ENCODE data around the gene FGF11. TPM values are rescaled to one million over a fixed set of nuclear protein-coding genes. Genes with fewer than 3 reads are reported as not detected.

Gene FGF11
- total and polyA plus RNA-seq, 2 of the 13 experiments (the other 11 are each of a cell fraction or from before 2014, with no cell fraction given) = 0.20 to 7.6 TPM

GRCh38 chr17:7444682-7445618 lies 5.6 kb downstream of the FGF11 start, which contains the start of gene CHRNB1 (continued):
- TF ChIP-seq ZNF142 (CRISPR knock-in tag; IDR thresholded peaks at IDR 0.05) = no peak
- TF ChIP-seq HHEX (CRISPR knock-in tag; IDR thresholded peaks at IDR 0.05) = no peak
- no peak for TF ChIP-seq ZNF207 (IDR thresholded peaks at IDR 0.05; ENCODE audit: borderline replicate concordance)
- no peak for TF ChIP-seq THYN1 (CRISPR knock-in tag; IDR thresholded peaks at IDR 0.05; ENCODE audit: borderline replicate concordance, low read depth)
- peak; percentile 78 for TF ChIP-seq RXRA (CRISPR knock-in tag; IDR thresholded peaks at IDR 0.05)
- TF ChIP-seq ZSCAN25 (CRISPR knock-in tag; IDR thresholded peaks at IDR 0.05) = peak; percentile 25; the same call in 1 of the 2 replicates
- TF ChIP-seq ZBTB3 (CRISPR knock-in tag; IDR thresholded peaks at IDR 0.05; ENCODE audit: borderline replicate concordance, low read depth) = no peak
- TF ChIP-seq SRSF1 (optimal IDR thresholded peaks at IDR 0.05; ENCODE audit: low read depth, low read length) = peak; percentile 52
- peak; percentile 75 for TF ChIP-seq ESRRA (CRISPR knock-in tag; IDR thresholded peaks at IDR 0.05; ENCODE audit: low read depth)
- TF ChIP-seq MXD3 (CRISPR knock-in tag; IDR thresholded peaks at IDR 0.05) = no peak; the same call in 1 of the 2 replicates
- TF ChIP-seq BHLHE40 (IDR thresholded peaks at IDR 0.05; ENCODE audit: low read length) = no peak
- TF ChIP-seq, protein P1, sequence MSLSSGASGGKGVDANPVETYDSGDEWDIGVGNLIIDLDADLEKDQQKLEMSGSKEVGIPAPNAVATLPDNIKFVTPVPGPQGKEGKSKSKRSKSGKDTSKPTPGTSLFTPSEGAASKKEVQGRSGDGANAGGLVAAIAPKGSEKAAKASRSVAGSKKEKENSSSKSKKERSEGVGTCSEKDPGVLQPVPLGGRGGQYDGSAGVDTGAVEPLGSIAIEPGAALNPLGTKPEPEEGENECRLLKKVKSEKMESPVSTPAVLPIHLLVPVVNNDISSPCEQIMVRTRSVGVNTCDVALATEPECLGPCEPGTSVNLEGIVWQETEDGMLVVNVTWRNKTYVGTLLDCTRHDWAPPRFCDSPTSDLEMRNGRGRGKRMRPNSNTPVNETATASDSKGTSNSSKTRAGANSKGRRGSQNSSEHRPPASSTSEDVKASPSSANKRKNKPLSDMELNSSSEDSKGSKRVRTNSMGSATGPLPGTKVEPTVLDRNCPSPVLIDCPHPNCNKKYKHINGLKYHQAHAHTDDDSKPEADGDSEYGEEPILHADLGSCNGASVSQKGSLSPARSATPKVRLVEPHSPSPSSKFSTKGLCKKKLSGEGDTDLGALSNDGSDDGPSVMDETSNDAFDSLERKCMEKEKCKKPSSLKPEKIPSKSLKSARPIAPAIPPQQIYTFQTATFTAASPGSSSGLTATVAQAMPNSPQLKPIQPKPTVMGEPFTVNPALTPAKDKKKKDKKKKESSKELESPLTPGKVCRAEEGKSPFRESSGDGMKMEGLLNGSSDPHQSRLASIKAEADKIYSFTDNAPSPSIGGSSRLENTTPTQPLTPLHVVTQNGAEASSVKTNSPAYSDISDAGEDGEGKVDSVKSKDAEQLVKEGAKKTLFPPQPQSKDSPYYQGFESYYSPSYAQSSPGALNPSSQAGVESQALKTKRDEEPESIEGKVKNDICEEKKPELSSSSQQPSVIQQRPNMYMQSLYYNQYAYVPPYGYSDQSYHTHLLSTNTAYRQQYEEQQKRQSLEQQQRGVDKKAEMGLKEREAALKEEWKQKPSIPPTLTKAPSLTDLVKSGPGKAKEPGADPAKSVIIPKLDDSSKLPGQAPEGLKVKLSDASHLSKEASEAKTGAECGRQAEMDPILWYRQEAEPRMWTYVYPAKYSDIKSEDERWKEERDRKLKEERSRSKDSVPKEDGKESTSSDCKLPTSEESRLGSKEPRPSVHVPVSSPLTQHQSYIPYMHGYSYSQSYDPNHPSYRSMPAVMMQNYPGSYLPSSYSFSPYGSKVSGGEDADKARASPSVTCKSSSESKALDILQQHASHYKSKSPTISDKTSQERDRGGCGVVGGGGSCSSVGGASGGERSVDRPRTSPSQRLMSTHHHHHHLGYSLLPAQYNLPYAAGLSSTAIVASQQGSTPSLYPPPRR (CRISPR knock-in tag; IDR thresholded peaks at IDR 0.05; ENCODE audit: borderline replicate concordance) = no peak; the same call in 1 of the 2 replicates
- 0 out of 2 replicates have a peak, but pooled peaks have one; percentile 29 for TF ChIP-seq ZNF598 (CRISPR knock-in tag; IDR thresholded peaks at IDR 0.05; ENCODE audit: borderline replicate concordance)
- TF ChIP-seq ZNF780A (CRISPR knock-in tag; IDR thresholded peaks at IDR 0.05) = no peak
- TF ChIP-seq MTA1 (CRISPR knock-in tag; IDR thresholded peaks at IDR 0.05; ENCODE audit: borderline replicate concordance) = peak; percentile 59; the same call in 1 of the 2 replicates
- no peak for TF ChIP-seq SOX6 (IDR thresholded peaks at IDR 0.05)
- TF ChIP-seq SOX6 (CRISPR knock-in tag; IDR thresholded peaks at IDR 0.05) = peak; percentile 39; the same call in 1 of the 2 replicates

Data from HepG2 (cell line).